Vagina (tissue), 2 donors: ENCODE data around the gene C10orf90. TPM values are rescaled to one million over a fixed set of nuclear protein-coding genes. Genes with fewer than 3 reads are reported as not detected.

Source experiments
- DNase-seq, 2 donors: peaks; one replicate each; pipeline ENCODE4 v3.0.0-alpha.2; 2017; ENCODE audit errors: extremely low spot score in 2 of 2
- H3K27ac ChIP-seq: fragments of 200-600 bp; sonication (generic); one replicate; pipeline ENCODE4 v1.5.1; 2019
- H3K27me3 ChIP-seq: fragments of 200-600 bp; sonication (generic); one replicate; pipeline ENCODE4 v1.5.1; 2019
- H3K36me3 ChIP-seq, 2 donors: fragments of 200-600 bp; sonication (generic); one replicate each; pipeline ENCODE4 v1.5.1; 2017 to 2019
- H3K4me1 ChIP-seq: fragments of 200-600 bp; sonication (generic); one replicate; pipeline ENCODE4 v1.5.1; 2019
- H3K4me3 ChIP-seq, 2 donors: fragments of 200-600 bp; sonication (generic); 1 replicate in 1 of 2; 2 replicates in 1 of 2; pipeline ENCODE4 v1.5.1; 2016 to 2019
- H3K9me3 ChIP-seq: fragments of 200-600 bp; sonication (generic); one replicate; pipeline ENCODE4 v1.5.1; 2019
- CTCF ChIP-seq, 3 experiments: fragments of 450-650 bp in 2 of 3; fragments of 200-600 bp in 1 of 3; sonication (generic) in 1 of 3; IDR thresholded peaks; one replicate each; pipeline ENCODE4 v1.5.1; 2017 to 2019; ENCODE audit warnings: antibody characterized with exemption in 3 of 3, mild to moderate bottlenecking in 2 of 3, moderate library complexity in 2 of 3
- POLR2A ChIP-seq, 2 donors: fragments of 450-650 bp; IDR thresholded peaks; one replicate each; pipeline ENCODE4 v1.6.1; 2017; ENCODE audit warnings: antibody characterized with exemption in 2 of 2, mild to moderate bottlenecking in 2 of 2, moderate library complexity in 2 of 2
- POLR2AphosphoS5 ChIP-seq, 2 donors: sonication (generic); formaldehyde crosslinking; IDR thresholded peaks; one replicate each; pipeline ENCODE4 v1.9.0; 2017; ENCODE audit warnings: antibody characterized with exemption in 2 of 2, mild to moderate bottlenecking in 2 of 2, low read depth in 1 of 2; ENCODE audit not compliant: insufficient read depth in 1 of 2
- intact Hi-C: fragments of 100-400 bp; cut with DNase I; formaldehyde crosslinking; loops from one replicate; pipeline ENCODE4 v1.15.1; 2023
- total RNA-seq: library from RNA; depleted of rRNA; stranded (reverse); fragments of >200 nt; gene quantifications from one replicate; pipeline ENCODE4 v1.2.3, GENCODE V29; 2016

C10orf90 gene
- total RNA-seq, 1 donor from 2014 or later = not detected

GRCh38 chr10:126430512-126430911, 240.0 kb downstream of the C10orf90 start:
- TF ChIP-seq POLR2AphosphoS5 (IDR thresholded peaks at IDR 0.05; ENCODE audit: insufficient read depth in 1 of 2, low read depth in 1 of 2) = no peak
- no peak for TF ChIP-seq CTCF (IDR thresholded peaks at IDR 0.05)
- TF ChIP-seq POLR2A (IDR thresholded peaks at IDR 0.05) = no peak
- no peak for DNase-seq
- H3K27ac ChIP-seq = no peak overlapping the region

GRCh38 chr10:126429275-126429674, 241.2 kb downstream of the C10orf90 start:
- no peaks in the 10 kb centered on the region for H3K9me3 ChIP-seq
- H3K4me1 ChIP-seq = no peaks in the 10 kb centered on the region
- TF ChIP-seq CTCF (IDR thresholded peaks at IDR 0.05) (no peak), POLR2A (IDR thresholded peaks at IDR 0.05) (no peak), POLR2AphosphoS5 (IDR thresholded peaks at IDR 0.05; ENCODE audit: insufficient read depth in 1 of 2, low read depth in 1 of 2) (no peak)
- H3K27me3 ChIP-seq = no peaks in the 10 kb centered on the region
- no peak overlapping the region for H3K4me3 ChIP-seq
- no peak for DNase-seq
- no peaks in the 10 kb centered on the region for H3K36me3 ChIP-seq
- intact Hi-C loops = no loop called here
- H3K27ac ChIP-seq = no peak overlapping the region

More at GRCh38 chr10:126430512-126430911, 240.0 kb downstream of the C10orf90 start:
- intact Hi-C loops = no loop called here
- Histone ChIP-seq H3K4me3 (no peak overlapping the region), H3K9me3 (no peaks in the 10 kb centered on the region), H3K36me3 (no peaks in the 10 kb centered on the region), H3K27me3 (no peaks in the 10 kb centered on the region), H3K4me1 (no peaks in the 10 kb centered on the region)

GRCh38 chr10:126425489-126426065, 244.9 kb downstream of the C10orf90 start:
- H3K27ac ChIP-seq = no peak overlapping the region
- TF ChIP-seq CTCF (IDR thresholded peaks at IDR 0.05) (no peak), POLR2AphosphoS5 (IDR thresholded peaks at IDR 0.05; ENCODE audit: insufficient read depth in 1 of 2, low read depth in 1 of 2) (no peak)
- no peaks in the 10 kb centered on the region for H3K36me3 ChIP-seq
- DNase-seq = no peak
- no peaks in the 10 kb centered on the region for H3K27me3 ChIP-seq
- intact Hi-C loops = no loop called here
- no peak overlapping the region for H3K4me3 ChIP-seq
- H3K9me3 ChIP-seq = peaks cover 12% of the 10 kb centered on the region
- H3K4me1 ChIP-seq = no peaks in the 10 kb centered on the region

GRCh38 chr10:126425032-126425431, 245.5 kb downstream of the C10orf90 start:
- H3K4me1 ChIP-seq = no peaks in the 10 kb centered on the region
- H3K36me3 ChIP-seq = no peaks in the 10 kb centered on the region
- TF ChIP-seq CTCF (IDR thresholded peaks at IDR 0.05) = no peak
- TF ChIP-seq POLR2AphosphoS5 (IDR thresholded peaks at IDR 0.05; ENCODE audit: insufficient read depth in 1 of 2, low read depth in 1 of 2) = no peak
- no peak for TF ChIP-seq POLR2A (IDR thresholded peaks at IDR 0.05)
- no peak overlapping the region for H3K27ac ChIP-seq
- intact Hi-C loops = no loop called here
- H3K9me3 ChIP-seq = peaks cover 12% of the 10 kb centered on the region
- no peak overlapping the region for H3K4me3 ChIP-seq
- H3K27me3 ChIP-seq = no peaks in the 10 kb centered on the region
- no peak for DNase-seq

- H3K27ac ChIP-seq = no peak overlapping the region
- H3K9me3 ChIP-seq = peaks cover 15% of the 10 kb centered on the region
- H3K4me3 ChIP-seq = no peak overlapping the region
- no peaks in the 10 kb centered on the region for H3K27me3 ChIP-seq
- TF ChIP-seq CTCF (IDR thresholded peaks at IDR 0.05) (no peak), POLR2A (IDR thresholded peaks at IDR 0.05) (no peak), POLR2AphosphoS5 (IDR thresholded peaks at IDR 0.05; ENCODE audit: insufficient read depth in 1 of 2, low read depth in 1 of 2) (no peak)
- no peak for DNase-seq
- H3K36me3 ChIP-seq = no peaks in the 10 kb centered on the region
- no peaks in the 10 kb centered on the region for H3K4me1 ChIP-seq
- intact Hi-C loops = no loop called here
These were observed 246.6 kb downstream of the C10orf90 start for GRCh38 chr10:126423732-126424491.
